ENCODE data around the gene EHF. TPM values are rescaled to one million over a fixed set of nuclear protein-coding genes. Genes with fewer than 3 reads are reported as not detected.

The EHF gene
- total and polyA plus RNA-seq, 2 of the 13 experiments (the other 11 are each of a cell fraction or from before 2014, with no cell fraction given): 0.04 to 0.46 TPM

GRCh38 chr11:34696862-34697261, 76.0 kb downstream of the EHF start (continued):
- TF ChIP-seq, protein P1, sequence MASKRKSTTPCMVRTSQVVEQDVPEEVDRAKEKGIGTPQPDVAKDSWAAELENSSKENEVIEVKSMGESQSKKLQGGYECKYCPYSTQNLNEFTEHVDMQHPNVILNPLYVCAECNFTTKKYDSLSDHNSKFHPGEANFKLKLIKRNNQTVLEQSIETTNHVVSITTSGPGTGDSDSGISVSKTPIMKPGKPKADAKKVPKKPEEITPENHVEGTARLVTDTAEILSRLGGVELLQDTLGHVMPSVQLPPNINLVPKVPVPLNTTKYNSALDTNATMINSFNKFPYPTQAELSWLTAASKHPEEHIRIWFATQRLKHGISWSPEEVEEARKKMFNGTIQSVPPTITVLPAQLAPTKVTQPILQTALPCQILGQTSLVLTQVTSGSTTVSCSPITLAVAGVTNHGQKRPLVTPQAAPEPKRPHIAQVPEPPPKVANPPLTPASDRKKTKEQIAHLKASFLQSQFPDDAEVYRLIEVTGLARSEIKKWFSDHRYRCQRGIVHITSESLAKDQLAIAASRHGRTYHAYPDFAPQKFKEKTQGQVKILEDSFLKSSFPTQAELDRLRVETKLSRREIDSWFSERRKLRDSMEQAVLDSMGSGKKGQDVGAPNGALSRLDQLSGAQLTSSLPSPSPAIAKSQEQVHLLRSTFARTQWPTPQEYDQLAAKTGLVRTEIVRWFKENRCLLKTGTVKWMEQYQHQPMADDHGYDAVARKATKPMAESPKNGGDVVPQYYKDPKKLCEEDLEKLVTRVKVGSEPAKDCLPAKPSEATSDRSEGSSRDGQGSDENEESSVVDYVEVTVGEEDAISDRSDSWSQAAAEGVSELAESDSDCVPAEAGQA (IDR thresholded peaks at IDR 0.05; ENCODE audit: low read depth): no peak
- TF ChIP-seq, protein P1 (CRISPR knock-in tag; IDR thresholded peaks at IDR 0.05; ENCODE audit: borderline replicate concordance): no peak

GRCh38 chr11:34706709-34707461, 86.0 kb downstream of the EHF start:
- Histone ChIP-seq H2AFZ (ENCODE audit: low read length) (no peak overlapping the region), H3K9me3 (ENCODE audit: low read length) (peaks cover 2% of the 10 kb centered on the region), H3K27me3 (ENCODE audit: control insufficient read depth in 1 of 2, insufficient read depth in 2 of 2, low read length in 2 of 2) (0 out of 5 replicates have a peak, but pooled peaks cover 0 to 1% of the 10 kb centered on the region in 2 experiments), H3K4me1 (ENCODE audit: insufficient read depth, low read length) (no peaks in the 10 kb centered on the region), H3K4me3 (replicated peaks in 1 of 3; ENCODE audit: insufficient read depth in 1 of 3, low read depth in 2 of 3, low read length in 3 of 3) (no peak overlapping the region), H3K79me2 (ENCODE audit: insufficient read depth, low read length) (no peaks in the 10 kb centered on the region), H4K20me1 (ENCODE audit: insufficient read depth, low read length) (no peaks in the 10 kb centered on the region), H3K36me3 (replicated peaks in 1 of 2; ENCODE audit: control insufficient read depth in 1 of 2, insufficient read depth in 2 of 2, low read length in 2 of 2) (no peaks in the 10 kb centered on the region), H3K27ac (ENCODE audit: extremely low read length, insufficient read depth, low read length) (no peak overlapping the region), H3K9ac (ENCODE audit: insufficient read depth, low read depth, low read length) (no peak overlapping the region), H3K4me2 (ENCODE audit: low read depth, low read length) (no peak overlapping the region)
- BruUV-seq (replicated peaks): no TSS peak
- no peak for ATAC-seq
- 25% methylated on average over 1 of the region's 2 CpGs for WGBS (ENCODE audit: low lambda C conversion rate)
- DNase-seq (ENCODE audit: low spot score): no peak
- in situ Hi-C loops (cut with HindIII; ENCODE audit: extremely low pct_ligation_motif_present, low pct_unique_long_range_greater_than_20kb): no loop called here
- ChIA-PET POLR2A (no interaction called here), CTCF (ENCODE audit: low intra/inter-chr PET ratio, low total read pairs) (no interaction called here)
- intact Hi-C loops (cut with micrococcal nuclease; ENCODE audit: unreplicated experiment): no loop called here
- FAIRE-seq: no peak
- TF ChIP-seq CBFB (CRISPR knock-in tag; IDR thresholded peaks at IDR 0.05): no peak
- no peak for TF ChIP-seq ZSCAN9 (CRISPR knock-in tag; IDR thresholded peaks at IDR 0.05; ENCODE audit: borderline replicate concordance)
- TF ChIP-seq PRDM10 (CRISPR knock-in tag; IDR thresholded peaks at IDR 0.05; ENCODE audit: low read depth): no peak
- TF ChIP-seq U2AF1 (optimal IDR thresholded peaks at IDR 0.05; ENCODE audit: low read depth, low read length): no peak
- TF ChIP-seq ZNF747 (CRISPR knock-in tag; IDR thresholded peaks at IDR 0.05; ENCODE audit: borderline replicate concordance): no peak
- TF ChIP-seq IKZF5 (CRISPR knock-in tag; IDR thresholded peaks at IDR 0.05): no peak
- TF ChIP-seq PCBP2 (optimal IDR thresholded peaks at IDR 0.05; ENCODE audit: low read depth, low read length, poor library complexity, severe bottlenecking): no peak

Data from HepG2 (cell line).